Peyer's patch (tissue), 4 donors: ENCODE measurements around the gene MEI4. TPM values are rescaled to one million over a fixed set of nuclear protein-coding genes. Genes with fewer than 3 reads are reported as not detected.
"Not testable (repeated sequence)": the region's sequence is repeated elsewhere in the genome, so short reads cannot be mapped to it uniquely, and the experiment has no call there.

Experiments
- DNase-seq, 3 donors: peaks; one replicate each; pipeline ENCODE4 v3.0.0-alpha.2; 2017 to 2019
- H3K27ac ChIP-seq, 4 donors: fragments of 200-600 bp; sonication (generic); one replicate each; pipeline ENCODE4 v1.5.1; 2016 to 2019
- H3K27me3 ChIP-seq, 2 donors: fragments of 200-600 bp; sonication (generic); one replicate each; pipeline ENCODE4 v1.5.1; 2019
- H3K36me3 ChIP-seq, 3 donors: fragments of 200-600 bp; sonication (generic); one replicate each; pipeline ENCODE4 v1.5.1; 2016 to 2019
- H3K4me1 ChIP-seq, 4 donors: fragments of 200-600 bp; sonication (generic); one replicate each; pipeline ENCODE4 v1.5.1; 2016 to 2019
- H3K4me3 ChIP-seq, 4 donors: fragments of 200-600 bp; sonication (generic); 1 replicate in 3 of 4; 2 replicates in 1 of 4; pipeline ENCODE4 v1.5.1; 2016 to 2019; ENCODE audit warnings: mild to moderate bottlenecking in 1 of 4
- H3K9me3 ChIP-seq, 4 donors: fragments of 200-600 bp; sonication (generic); one replicate each; pipeline ENCODE4 v1.5.1; 2016 to 2019; ENCODE audit warnings: mild to moderate bottlenecking in 1 of 4
- POLR2A ChIP-seq, 2 donors: fragments of 450-650 bp; IDR thresholded peaks; one replicate each; pipeline ENCODE4 v1.5.1; 2017; ENCODE audit warnings: antibody characterized with exemption in 2 of 2, mild to moderate bottlenecking in 2 of 2, moderate library complexity in 2 of 2
- total RNA-seq, 4 donors: library from RNA; depleted of rRNA; stranded (reverse); fragments of >200 nt; gene quantifications; one replicate each; pipeline ENCODE4 v1.1.0, GENCODE V29; 2016
- TF ChIP-seq, protein P1 (sequence below), 6 experiments: fragments of 450-650 bp in 4 of 6; fragments of 200-600 bp in 2 of 6; sonication (generic) in 1 of 6; IDR thresholded peaks; one replicate each; pipeline ENCODE4 v1.5.1; 2017 to 2019; ENCODE audit warnings: antibody characterized with exemption in 6 of 6, mild to moderate bottlenecking in 3 of 6, moderate library complexity in 1 of 6

Gene MEI4
- total RNA-seq, 4 donors from 2014 or later: not detected

DNA sequence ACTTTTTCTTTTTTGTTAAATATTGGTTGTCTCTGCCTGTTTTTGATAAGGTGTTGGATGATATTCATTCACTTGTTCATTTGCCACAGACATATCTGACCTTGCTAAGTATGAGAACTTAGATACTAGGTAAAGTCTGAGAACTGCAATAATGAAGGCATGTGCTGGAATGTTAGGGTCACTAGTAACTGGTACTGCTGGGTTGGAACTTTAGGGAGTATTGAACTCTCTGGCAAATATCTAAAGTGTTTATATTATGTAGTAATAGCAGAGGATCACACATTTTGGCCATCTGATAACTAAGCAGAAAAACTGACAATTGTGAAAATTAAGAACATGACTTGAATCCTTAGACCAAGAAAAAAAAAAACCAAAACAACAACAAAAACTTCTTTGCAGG lies 162.7 kb downstream of the MEI4 start:
- DNase-seq: no peak
- Histone ChIP-seq H3K36me3 (no peaks in the 10 kb centered on the region), H3K4me1 (no peaks in the 10 kb centered on the region), H3K9me3 (no peaks in the 10 kb centered on the region), H3K4me3 (no peak overlapping the region), H3K27me3 (no peaks in the 10 kb centered on the region), H3K27ac (no peak overlapping the region)
- TF ChIP-seq POLR2A (IDR thresholded peaks at IDR 0.05): no peak
- TF ChIP-seq, protein P1, sequence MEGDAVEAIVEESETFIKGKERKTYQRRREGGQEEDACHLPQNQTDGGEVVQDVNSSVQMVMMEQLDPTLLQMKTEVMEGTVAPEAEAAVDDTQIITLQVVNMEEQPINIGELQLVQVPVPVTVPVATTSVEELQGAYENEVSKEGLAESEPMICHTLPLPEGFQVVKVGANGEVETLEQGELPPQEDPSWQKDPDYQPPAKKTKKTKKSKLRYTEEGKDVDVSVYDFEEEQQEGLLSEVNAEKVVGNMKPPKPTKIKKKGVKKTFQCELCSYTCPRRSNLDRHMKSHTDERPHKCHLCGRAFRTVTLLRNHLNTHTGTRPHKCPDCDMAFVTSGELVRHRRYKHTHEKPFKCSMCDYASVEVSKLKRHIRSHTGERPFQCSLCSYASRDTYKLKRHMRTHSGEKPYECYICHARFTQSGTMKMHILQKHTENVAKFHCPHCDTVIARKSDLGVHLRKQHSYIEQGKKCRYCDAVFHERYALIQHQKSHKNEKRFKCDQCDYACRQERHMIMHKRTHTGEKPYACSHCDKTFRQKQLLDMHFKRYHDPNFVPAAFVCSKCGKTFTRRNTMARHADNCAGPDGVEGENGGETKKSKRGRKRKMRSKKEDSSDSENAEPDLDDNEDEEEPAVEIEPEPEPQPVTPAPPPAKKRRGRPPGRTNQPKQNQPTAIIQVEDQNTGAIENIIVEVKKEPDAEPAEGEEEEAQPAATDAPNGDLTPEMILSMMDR (IDR thresholded peaks at IDR 0.05): no peak

DNA sequence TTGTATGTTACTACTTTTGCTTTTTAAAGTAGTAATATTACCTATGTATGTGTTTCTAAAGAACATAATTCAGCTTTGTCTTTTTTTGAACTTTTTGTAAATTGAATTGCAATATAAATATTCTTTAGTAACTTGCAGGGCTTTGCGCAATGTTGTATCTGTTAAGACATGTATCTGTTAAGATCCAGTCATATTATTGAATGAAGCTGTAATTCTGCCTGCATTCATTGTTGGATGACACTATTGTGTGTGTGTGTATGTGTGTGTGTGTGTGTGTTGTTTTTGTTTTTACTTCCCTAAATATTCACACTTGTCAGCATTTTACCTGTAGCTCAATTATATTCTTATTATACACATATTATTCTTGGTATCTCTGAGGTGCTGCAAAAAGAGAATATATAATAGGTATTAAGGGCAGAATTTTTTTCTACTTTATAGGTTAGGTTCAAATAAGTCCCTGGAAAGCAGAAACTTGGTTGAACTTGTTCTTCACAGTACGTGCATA lies 164.0 kb downstream of the MEI4 start:
- Histone ChIP-seq H3K27ac (no peak overlapping the region), H3K9me3 (no peaks in the 10 kb centered on the region), H3K36me3 (no peaks in the 10 kb centered on the region), H3K4me3 (no peak overlapping the region), H3K27me3 (no peaks in the 10 kb centered on the region), H3K4me1 (no peaks in the 10 kb centered on the region)
- TF ChIP-seq, protein P1 (IDR thresholded peaks at IDR 0.05): no peak
- no peak for TF ChIP-seq POLR2A (IDR thresholded peaks at IDR 0.05)
- DNase-seq: no peak

DNA sequence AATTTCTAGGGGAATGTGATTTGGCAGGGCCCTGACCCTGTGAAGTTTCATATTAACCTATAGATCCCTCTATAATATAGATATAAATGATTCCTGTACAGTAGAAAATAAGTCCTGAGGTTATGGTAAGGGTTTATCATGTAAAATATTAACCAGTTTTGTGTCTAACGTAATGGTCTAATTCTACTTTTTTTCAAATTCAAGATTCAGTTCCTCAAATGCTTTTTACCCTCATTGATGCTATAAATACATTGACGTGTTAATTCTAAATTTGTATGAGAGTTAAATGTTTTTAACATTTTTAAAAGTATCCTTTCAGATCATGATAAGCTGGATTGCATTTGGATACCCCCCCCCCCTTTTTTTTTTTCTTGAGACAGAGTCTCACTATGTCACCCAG lies 169.4 kb downstream of the MEI4 start:
- H3K27me3 ChIP-seq: no peaks in the 10 kb centered on the region
- DNase-seq: no peak
- H3K27ac ChIP-seq: no peak overlapping the region
- no peaks in the 10 kb centered on the region for H3K36me3 ChIP-seq
- no peaks in the 10 kb centered on the region for H3K9me3 ChIP-seq
- no peaks in the 10 kb centered on the region for H3K4me1 ChIP-seq
- H3K4me3 ChIP-seq: no peak overlapping the region
- TF ChIP-seq, protein P1 (IDR thresholded peaks at IDR 0.05): no peak
- no peak for TF ChIP-seq POLR2A (IDR thresholded peaks at IDR 0.05)

DNA sequence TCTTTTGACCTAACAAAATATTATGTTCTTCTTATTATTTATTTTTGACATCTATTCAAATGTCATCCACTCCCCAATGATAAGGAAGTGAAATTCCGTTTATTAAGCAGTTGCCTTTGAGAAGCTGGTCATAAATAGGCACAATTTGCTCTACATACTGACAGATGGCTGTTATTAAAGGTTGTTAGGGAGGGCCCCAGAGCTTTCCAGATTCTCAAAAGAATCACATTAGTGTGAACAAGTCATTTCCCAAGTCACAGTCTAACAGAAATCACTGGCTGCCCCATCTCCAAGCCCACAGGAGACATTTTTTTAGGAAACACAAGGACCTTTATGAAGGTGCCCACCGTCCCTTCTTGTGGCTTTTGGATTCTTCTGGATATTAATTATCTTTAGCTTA lies 172.4 kb downstream of the MEI4 start:
- Histone ChIP-seq H3K36me3 (no peaks in the 10 kb centered on the region), H3K9me3 (no peaks in the 10 kb centered on the region), H3K27ac (no peak overlapping the region), H3K27me3 (no peaks in the 10 kb centered on the region), H3K4me3 (no peak overlapping the region), H3K4me1 (no peaks in the 10 kb centered on the region)
- TF ChIP-seq, protein P1 (IDR thresholded peaks at IDR 0.05): no peak
- TF ChIP-seq POLR2A (IDR thresholded peaks at IDR 0.05): no peak
- no peak for DNase-seq

GRCh38 chr6:77829736-77830135 lies 176.9 kb downstream of the MEI4 start:
- no peak for DNase-seq
- TF ChIP-seq, protein P1 (IDR thresholded peaks at IDR 0.05): no peak
- no peak for TF ChIP-seq POLR2A (IDR thresholded peaks at IDR 0.05)
- H3K36me3 ChIP-seq: no peaks in the 10 kb centered on the region
- H3K9me3 ChIP-seq: no peaks in the 10 kb centered on the region
- H3K4me1 ChIP-seq: no peaks in the 10 kb centered on the region
- H3K27me3 ChIP-seq: no peaks in the 10 kb centered on the region
- no peak overlapping the region for H3K27ac ChIP-seq
- no peak overlapping the region for H3K4me3 ChIP-seq

DNA sequence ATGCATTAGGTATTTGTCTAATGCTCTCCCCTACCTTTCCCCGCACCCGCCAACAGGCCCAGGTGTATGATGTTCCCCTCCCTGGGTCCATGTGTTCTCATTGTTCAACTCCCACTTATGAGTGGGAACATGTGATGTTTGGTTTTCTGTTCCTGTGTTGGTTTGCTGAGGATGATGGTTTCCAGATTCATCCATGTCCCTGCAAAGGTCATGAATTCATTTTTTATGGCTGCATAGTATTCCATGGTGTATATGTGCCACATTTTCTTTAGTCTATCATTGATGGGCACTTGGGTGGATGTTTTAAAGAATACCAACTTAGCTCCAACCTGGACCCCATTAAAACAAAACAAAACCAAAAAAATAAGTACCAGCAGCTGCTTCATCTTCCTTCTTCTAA lies 180.9 kb downstream of the MEI4 start:
- not testable (repeated sequence) for H3K9me3 ChIP-seq, H3K27ac ChIP-seq, H3K4me3 ChIP-seq, DNase-seq, H3K4me1 ChIP-seq, H3K36me3 ChIP-seq, H3K27me3 ChIP-seq
